Spleen (tissue), 11 donors: ENCODE measurements around the gene SET. TPM values are rescaled to one million over a fixed set of nuclear protein-coding genes. Genes with fewer than 3 reads are reported as not detected.
"Not testable (repeated sequence)": the region's sequence is repeated elsewhere in the genome, so short reads cannot be mapped to it uniquely, and the experiment has no call there.

Experiments used
- DNase-seq: peaks from one replicate; pipeline ENCODE4 v3.0.0-alpha.2; 2020
- H3K27ac ChIP-seq, 8 donors: fragments of 200-600 bp; sonication (generic) in 7 of 8; 1 replicate in 4 of 8; 2 replicates in 4 of 8; pipeline versions ENCODE4 v1.5.0 to v1.8.0; 2016 to 2021; ENCODE audit warnings: inconsistent platforms in 4 of 8, mild to moderate bottlenecking in 4 of 8, moderate library complexity in 1 of 8
- H3K27me3 ChIP-seq, 7 donors: fragments of 200-600 bp; sonication (generic) in 6 of 7; replicated peaks in 1 of 7; 1 replicate in 4 of 7; 2 replicates in 3 of 7; pipeline versions ENCODE4 v1.5.0 to v1.8.0; 2016 to 2021; ENCODE audit warnings: inconsistent platforms in 3 of 7, mild to moderate bottlenecking in 1 of 7
- H3K36me3 ChIP-seq, 6 donors: fragments of 200-600 bp; sonication (generic) in 5 of 6; 1 replicate in 4 of 6; 2 replicates in 2 of 6; pipeline versions ENCODE4 v1.5.0 to v1.8.0; 2016 to 2021; ENCODE audit warnings: inconsistent platforms in 2 of 6
- H3K4me1 ChIP-seq, 6 donors: fragments of 200-600 bp; sonication (generic) in 5 of 6; 1 replicate in 3 of 6; 2 replicates in 3 of 6; pipeline versions ENCODE4 v1.5.0 to v1.8.0; 2016 to 2021; ENCODE audit warnings: inconsistent platforms in 3 of 6
- H3K4me3 ChIP-seq, 8 donors: fragments of 200-600 bp; sonication (generic) in 7 of 8; 1 replicate in 4 of 8; 2 replicates in 4 of 8; pipeline versions ENCODE4 v1.5.0 to v1.8.0; 2016 to 2021; ENCODE audit warnings: inconsistent platforms in 4 of 8, mild to moderate bottlenecking in 4 of 8, moderate library complexity in 2 of 8
- H3K9me3 ChIP-seq, 8 donors: fragments of 200-600 bp; sonication (generic) in 7 of 8; 1 replicate in 4 of 8; 2 replicates in 4 of 8; pipeline versions ENCODE4 v1.5.0 to v1.8.0; 2016 to 2021; ENCODE audit warnings: inconsistent platforms in 4 of 8
- POLR2A ChIP-seq, 3 donors: fragments of 450-650 bp; IDR thresholded peaks; one replicate each; pipeline ENCODE4 v1.5.1; 2017; ENCODE audit warnings: antibody characterized with exemption in 3 of 3, mild to moderate bottlenecking in 1 of 3
- POLR2AphosphoS5 ChIP-seq, 3 donors: sonication (generic); formaldehyde crosslinking; IDR thresholded peaks; one replicate each; pipeline ENCODE4 v1.5.1; 2017; ENCODE audit warnings: antibody characterized with exemption in 3 of 3
- WGBS, 5 donors: extraction: QIAGEN DNeasy Blood & Tissue Kit in 3 of 5; methylation state at CpG; one replicate each; pipeline versions ENCODE4 v1.1.5 to v1.1.7; 2013 to 2018; 5-methylcytosine and 5-hydroxymethylcytosine counted together
- intact Hi-C: fragments of 100-400 bp; cut with DNase I; formaldehyde crosslinking; loops from one replicate; pipeline ENCODE4 v1.15.0; 2023; ENCODE audit warnings: low total_unique reads
- polyA plus RNA-seq, 3 donors: library from polyadenylated mRNA; stranded (reverse); fragments of 200-250 nt; gene quantifications; one replicate each; pipeline ENCODE4 v1.2.1, GENCODE V29; 2013
- total RNA-seq, 7 donors: library from RNA; depleted of rRNA in 3 of 7; stranded (reverse); fragments of >200 nt in 3 of 7; fragmentation: NEBNext Ultra II Directional in 4 of 7; extraction: Animal tissue kit (Norgen Biotek cat#: 25700) in 4 of 7; gene quantifications; one replicate each; pipeline versions ENCODE4 v1.1.0 to v1.2.1, GENCODE V29; 2016 to 2021
- TF ChIP-seq, protein P1 (sequence below), 11 experiments: fragments of 200-600 bp in 7 of 11; fragments of 450-650 bp in 4 of 11; sonication (generic) in 4 of 11; IDR thresholded peaks in 8 of 11; conservative IDR thresholded peaks in 3 of 11; 1 replicate in 7 of 11; 2 replicates in 4 of 11; pipeline versions ENCODE4 v1.4.0 to v1.8.0; 2016 to 2021; ENCODE audit warnings: antibody characterized with exemption in 11 of 11, inconsistent platforms in 4 of 11, mild to moderate bottlenecking in 1 of 11
- donor health status: healthy with polysubstance abuse.
- donor health status: DM: no; HTN: no; CAD: no; lungs with moderate emphysema.
- donor health status: DM: no; HTN: no; CAD: no.
- donor health status: Bipolar disorder and iron deficiency.
- donor health status: healthy.
- donor health status: DM: no; HTN: no; CAD: no.
- donor health status: DM: yes; HTN: yes; CAD: no.

The SET gene
- total and polyA plus RNA-seq, 10 donors = 127 to 251 (median 205) TPM

DNA sequence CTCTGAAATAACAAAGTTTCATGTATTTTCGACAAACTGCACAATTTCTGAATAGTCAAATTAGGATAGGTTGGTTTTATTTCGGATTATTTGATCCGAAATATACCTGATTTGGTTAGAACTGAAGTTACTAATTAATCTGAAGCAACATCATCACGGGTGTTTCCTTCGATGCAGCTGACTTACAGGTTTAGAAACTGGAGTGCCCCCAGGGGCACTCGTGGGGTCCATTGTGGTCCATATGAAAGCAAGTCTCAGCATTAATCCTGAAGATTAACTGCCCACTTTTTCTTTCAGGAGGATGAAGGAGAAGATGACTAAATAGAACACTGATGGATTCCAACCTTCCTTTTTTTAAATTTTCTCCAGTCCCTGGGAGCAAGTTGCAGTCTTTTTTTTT, 5.3 kb downstream of the SET start:
- no peak for TF ChIP-seq POLR2AphosphoS5 (IDR thresholded peaks at IDR 0.05)
- TF ChIP-seq, protein P1, sequence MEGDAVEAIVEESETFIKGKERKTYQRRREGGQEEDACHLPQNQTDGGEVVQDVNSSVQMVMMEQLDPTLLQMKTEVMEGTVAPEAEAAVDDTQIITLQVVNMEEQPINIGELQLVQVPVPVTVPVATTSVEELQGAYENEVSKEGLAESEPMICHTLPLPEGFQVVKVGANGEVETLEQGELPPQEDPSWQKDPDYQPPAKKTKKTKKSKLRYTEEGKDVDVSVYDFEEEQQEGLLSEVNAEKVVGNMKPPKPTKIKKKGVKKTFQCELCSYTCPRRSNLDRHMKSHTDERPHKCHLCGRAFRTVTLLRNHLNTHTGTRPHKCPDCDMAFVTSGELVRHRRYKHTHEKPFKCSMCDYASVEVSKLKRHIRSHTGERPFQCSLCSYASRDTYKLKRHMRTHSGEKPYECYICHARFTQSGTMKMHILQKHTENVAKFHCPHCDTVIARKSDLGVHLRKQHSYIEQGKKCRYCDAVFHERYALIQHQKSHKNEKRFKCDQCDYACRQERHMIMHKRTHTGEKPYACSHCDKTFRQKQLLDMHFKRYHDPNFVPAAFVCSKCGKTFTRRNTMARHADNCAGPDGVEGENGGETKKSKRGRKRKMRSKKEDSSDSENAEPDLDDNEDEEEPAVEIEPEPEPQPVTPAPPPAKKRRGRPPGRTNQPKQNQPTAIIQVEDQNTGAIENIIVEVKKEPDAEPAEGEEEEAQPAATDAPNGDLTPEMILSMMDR (IDR thresholded peaks at IDR 0.05 in 8 of 11, conservative IDR thresholded peaks at IDR 0.05 in 3 of 11) = no peak
- no peak for TF ChIP-seq POLR2A (IDR thresholded peaks at IDR 0.05)
- Histone ChIP-seq H3K27ac (no peak overlapping the region), H3K27me3 (no peaks in the 10 kb centered on the region), H3K4me3 (no peak overlapping the region), H3K36me3 (peaks cover 7 to 63% (median 49%) of the 10 kb centered on the region in 6 donors), H3K9me3 (no peaks in the 10 kb centered on the region), H3K4me1 (peaks cover 12 to 32% (median 17%) of the 10 kb centered on the region in 6 donors)
- WGBS, 5 donors = 68 to 84% (median 72%) methylated on average over 6 of the region's 6 CpGs
- no peak for DNase-seq
- intact Hi-C loops = no loop called here

- no peaks in the 10 kb centered on the region for H3K9me3 ChIP-seq
- intact Hi-C loops = no loop called here
- WGBS, 5 donors = 74 to 82% (median 80%) methylated on average over 8 of the region's 8 CpGs
- peaks cover 0 to 21% (median 8%) of the 10 kb centered on the region in 6 donors for H3K4me1 ChIP-seq
- no peak for TF ChIP-seq POLR2A (IDR thresholded peaks at IDR 0.05)
- TF ChIP-seq, protein P1 (IDR thresholded peaks at IDR 0.05 in 8 of 11, conservative IDR thresholded peaks at IDR 0.05 in 3 of 11) = no peak
- no peak for TF ChIP-seq POLR2AphosphoS5 (IDR thresholded peaks at IDR 0.05)
- no peaks in the 10 kb centered on the region for H3K27me3 ChIP-seq
- H3K4me3 ChIP-seq = no peak overlapping the region
- peaks cover 5 to 52% (median 41%) of the 10 kb centered on the region in 6 donors for H3K36me3 ChIP-seq
- no peak for DNase-seq
- H3K27ac ChIP-seq = no peak overlapping the region
Measured at GRCh38 chr9:128696923-128697707, 8.1 kb downstream of the SET start.

- H3K27me3 ChIP-seq, H3K9me3 ChIP-seq, H3K4me3 ChIP-seq, H3K27ac ChIP-seq, intact Hi-C loops: not testable (repeated sequence)
- 92 to 97% (median 94%) methylated on average over 29 to 30 of the region's 30 CpGs for WGBS, 5 donors
- peaks cover 3 to 33% (median 22%) of the 10 kb centered on the region in 6 donors for H3K4me1 ChIP-seq
- H3K36me3 ChIP-seq = peaks cover 0 to 30% (median 20%) of the 10 kb centered on the region in 6 donors
- TF ChIP-seq POLR2AphosphoS5 (IDR thresholded peaks at IDR 0.05) = peak in 2 of 3 donors; percentile 7 to 37
- peak; percentile 53 for DNase-seq
Measured at GRCh38 chr9:128699096-128699795, 10.2 kb downstream of the SET start.

DNA sequence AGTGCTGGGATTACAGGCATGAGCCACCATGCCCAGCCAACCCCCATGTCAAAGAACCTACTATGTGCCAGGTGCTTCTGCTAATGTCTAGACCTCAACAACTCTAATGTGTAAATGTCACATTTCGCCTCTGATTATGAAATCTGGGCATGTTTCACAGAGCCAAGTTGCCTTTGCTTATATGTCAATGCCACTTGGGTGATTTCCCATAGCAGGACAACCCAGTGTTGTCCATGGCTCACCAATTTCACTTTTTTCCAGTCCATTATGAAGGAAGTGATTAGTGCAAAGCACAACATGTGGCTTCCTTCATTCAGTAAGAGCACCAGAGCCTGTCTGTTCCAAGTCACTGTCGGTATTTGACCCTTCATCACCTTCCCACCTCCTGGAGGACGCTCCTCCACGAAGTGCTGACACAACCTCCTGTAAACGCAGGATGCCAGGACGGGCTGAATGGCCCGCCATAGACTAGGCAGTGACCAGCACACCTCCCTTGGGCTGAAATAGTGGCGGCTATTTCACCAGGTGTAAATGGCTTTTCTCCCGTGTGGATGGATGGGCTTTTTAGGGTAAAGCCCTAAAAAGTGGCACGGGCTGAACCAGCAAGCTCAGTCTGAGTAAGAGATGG, 12.3 kb downstream of the SET start:
- DNase-seq = peak; percentile 27
- peaks cover 3 to 34% (median 22%) of the 10 kb centered on the region in 6 donors for H3K4me1 ChIP-seq
- peaks cover 0 to 20% (median 4%) of the 10 kb centered on the region in 6 donors for H3K36me3 ChIP-seq
- no peak overlapping the region for H3K4me3 ChIP-seq
- intact Hi-C loops = no loop called here
- no peak for TF ChIP-seq POLR2AphosphoS5 (IDR thresholded peaks at IDR 0.05)
- TF ChIP-seq, protein P1 (IDR thresholded peaks at IDR 0.05 in 8 of 11, conservative IDR thresholded peaks at IDR 0.05 in 3 of 11) = no peak
- no peak for TF ChIP-seq POLR2A (IDR thresholded peaks at IDR 0.05)
- 71 to 81% (median 75%) methylated on average over 10 of the region's 10 CpGs for WGBS, 5 donors
- H3K27me3 ChIP-seq = peaks cover 0 to 5% (median 0%) of the 10 kb centered on the region in 7 donors
- H3K27ac ChIP-seq = no peak overlapping the region
- no peaks in the 10 kb centered on the region for H3K9me3 ChIP-seq
